Activated CD4-positive, alpha-beta T cell treated with anti-CD3 and anti-CD28 coated beads, Interleukin-2, Interleukin-6, amounts not matched to agents 100 ng/mL and 50 ng/mL, durations not matched to agents 16 hours and 8 hours (primary cell): ENCODE measurements around the gene HDGFL3.
A peak's percentile ranks its signal among the peaks of the same experiment; 100 is the strongest.

Source experiments
- DNase-seq: peaks from one replicate; pipeline ENCODE4 v3.0.0-alpha.2; 2020

HDGFL3 gene

GRCh38 chr15:83123529-83123928 lies 84.1 kb downstream of the HDGFL3 start:
- no peak for DNase-seq

- DNase-seq, result no peak
Measured at GRCh38 chr15:83119968-83120581, 87.5 kb downstream of the HDGFL3 start.

GRCh38 chr15:83118968-83119367 lies 88.7 kb downstream of the HDGFL3 start:
- no peak for DNase-seq

- no peak for DNase-seq
Measured at GRCh38 chr15:83118291-83118827, 89.3 kb downstream of the HDGFL3 start.

- peak; percentile 56 for DNase-seq
Measured at GRCh38 chr15:83115831-83116565, 91.6 kb downstream of the HDGFL3 start.

GRCh38 chr15:83115410-83115809 lies 92.2 kb downstream of the HDGFL3 start:
- DNase-seq, result no peak

DNA sequence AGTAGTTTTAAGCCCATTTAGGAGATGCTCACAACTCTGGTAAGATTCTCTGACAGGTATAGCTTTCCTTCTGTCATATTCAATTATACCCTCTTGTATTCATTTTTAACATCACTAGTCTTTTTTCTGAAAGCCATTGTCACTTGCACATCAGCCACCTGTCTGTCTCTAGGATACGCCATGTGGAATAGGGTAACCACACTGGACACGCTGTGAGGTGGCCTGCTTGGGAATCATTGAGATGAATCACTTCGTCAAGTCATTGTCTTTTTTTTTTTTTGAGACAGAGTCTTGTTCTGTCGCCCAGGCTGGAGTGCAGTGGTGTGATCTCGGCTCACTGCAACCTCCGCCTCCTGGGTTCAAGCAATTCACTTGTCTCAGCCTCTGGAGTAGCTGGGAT lies 92.8 kb downstream of the HDGFL3 start:
- no peak for DNase-seq

- no peak for DNase-seq
Measured at GRCh38 chr15:83113881-83114674, 93.5 kb downstream of the HDGFL3 start.

- no peak for DNase-seq
Measured at GRCh38 chr15:83112956-83113299, 94.7 kb downstream of the HDGFL3 start.

DNA sequence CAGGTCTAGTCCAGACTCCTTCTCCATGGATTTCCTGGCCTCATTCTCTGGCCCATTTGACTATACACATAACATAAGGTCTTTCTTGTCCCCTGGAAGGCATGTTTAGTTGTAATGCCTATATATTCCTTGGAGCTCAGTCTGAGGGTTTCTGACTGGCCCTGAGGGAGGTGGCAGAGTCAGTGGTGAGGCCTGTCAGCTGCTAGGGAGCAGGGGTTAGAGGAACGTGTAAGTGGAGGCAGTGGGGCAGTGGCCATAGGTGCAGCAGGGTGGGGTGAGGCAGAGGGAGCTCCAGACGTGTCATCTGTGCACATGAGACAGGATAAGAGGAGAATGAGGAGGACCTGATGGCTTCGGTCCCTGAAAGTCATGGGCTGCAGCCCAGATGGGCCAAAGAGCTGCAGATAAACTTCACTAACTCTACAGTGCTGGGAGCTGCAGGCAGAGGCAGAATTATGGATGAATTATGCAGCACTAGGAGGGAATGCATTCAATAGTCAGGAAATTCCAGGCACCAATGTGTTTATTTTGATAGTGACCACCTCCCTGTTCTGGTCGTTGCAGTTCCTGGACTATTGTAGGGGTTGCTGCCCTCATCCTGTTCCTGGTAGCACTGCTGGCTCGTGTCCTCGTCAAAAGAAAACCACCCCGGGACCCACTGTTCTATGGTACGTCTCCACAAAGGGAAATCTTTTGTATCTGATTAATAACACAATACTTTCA lies 95.2 kb downstream of the HDGFL3 start:
- DNase-seq, result no peak

GRCh38 chr15:83111149-83111548 lies 96.5 kb downstream of the HDGFL3 start:
- no peak for DNase-seq

- no peak for DNase-seq
Measured at GRCh38 chr15:83110381-83110780, 97.2 kb downstream of the HDGFL3 start.

DNA sequence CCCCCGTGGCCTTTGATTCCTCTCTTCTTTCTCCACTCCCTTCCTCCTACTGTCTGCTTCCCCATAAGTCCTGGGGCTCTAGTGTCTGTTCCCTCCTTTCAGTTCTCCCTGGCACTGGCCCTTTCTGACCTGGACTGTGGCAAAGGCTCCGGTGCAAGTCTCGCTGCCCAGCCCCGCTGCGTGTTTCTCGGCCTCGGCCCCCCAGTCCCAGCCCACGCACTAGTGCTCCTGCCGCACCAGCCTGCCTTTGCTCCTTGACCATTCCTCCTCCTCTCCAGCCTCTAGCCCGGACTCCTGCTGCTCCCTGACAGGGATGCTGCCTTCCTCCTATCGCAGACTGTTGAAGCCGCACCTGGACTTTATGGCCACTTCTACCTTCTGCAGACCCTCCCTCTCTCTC lies 98.1 kb downstream of the HDGFL3 start:
- no peak for DNase-seq

DNA sequence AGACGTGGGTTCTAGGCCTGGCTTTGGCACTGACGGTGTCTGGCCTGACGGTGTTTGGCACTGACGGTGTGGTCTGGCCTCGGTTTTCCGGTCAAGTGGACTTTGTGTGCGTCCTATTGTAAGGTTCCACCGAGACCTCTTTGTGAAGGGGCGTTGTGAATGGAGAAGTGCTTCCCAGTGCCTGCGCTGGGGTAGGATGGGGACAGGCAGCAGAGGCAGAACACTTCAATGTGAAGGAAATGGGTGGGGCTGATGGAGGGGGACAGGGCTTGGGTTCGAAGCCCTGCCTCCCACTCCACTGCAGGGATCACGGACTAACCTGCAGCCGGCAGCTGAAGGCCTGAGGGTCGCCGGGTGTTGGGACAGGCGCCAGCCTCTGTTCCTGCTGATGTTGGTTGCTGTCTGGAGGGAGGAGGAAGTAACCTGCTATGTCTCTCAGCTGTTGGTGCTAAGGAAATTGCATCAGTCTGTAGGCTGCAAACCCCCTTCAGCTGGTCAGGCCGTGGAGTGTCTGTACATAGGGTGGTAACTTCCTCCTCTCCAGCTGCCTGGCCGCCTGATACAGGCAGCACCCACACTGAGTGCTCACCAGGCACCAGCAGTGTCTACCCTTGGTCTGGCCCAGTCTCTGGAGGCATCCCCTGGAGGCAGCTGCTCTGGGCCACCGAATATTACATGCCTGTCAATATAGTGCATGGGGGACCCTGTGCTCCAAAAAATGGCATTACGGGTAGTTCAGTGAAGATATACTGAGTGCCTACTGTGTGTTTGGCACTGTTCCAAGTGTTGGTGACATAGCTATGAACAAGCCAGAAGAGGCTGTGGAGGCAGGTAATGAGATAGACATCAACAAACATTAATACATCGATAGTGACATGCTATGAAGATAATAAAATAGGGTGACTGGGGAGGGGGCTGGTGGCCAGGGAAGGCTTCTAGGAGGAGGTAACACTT lies 99.1 kb downstream of the HDGFL3 start:
- DNase-seq, result peak; percentile 52

- no peak for DNase-seq
Measured at GRCh38 chr15:83107841-83108181, 99.8 kb downstream of the HDGFL3 start.

DNA sequence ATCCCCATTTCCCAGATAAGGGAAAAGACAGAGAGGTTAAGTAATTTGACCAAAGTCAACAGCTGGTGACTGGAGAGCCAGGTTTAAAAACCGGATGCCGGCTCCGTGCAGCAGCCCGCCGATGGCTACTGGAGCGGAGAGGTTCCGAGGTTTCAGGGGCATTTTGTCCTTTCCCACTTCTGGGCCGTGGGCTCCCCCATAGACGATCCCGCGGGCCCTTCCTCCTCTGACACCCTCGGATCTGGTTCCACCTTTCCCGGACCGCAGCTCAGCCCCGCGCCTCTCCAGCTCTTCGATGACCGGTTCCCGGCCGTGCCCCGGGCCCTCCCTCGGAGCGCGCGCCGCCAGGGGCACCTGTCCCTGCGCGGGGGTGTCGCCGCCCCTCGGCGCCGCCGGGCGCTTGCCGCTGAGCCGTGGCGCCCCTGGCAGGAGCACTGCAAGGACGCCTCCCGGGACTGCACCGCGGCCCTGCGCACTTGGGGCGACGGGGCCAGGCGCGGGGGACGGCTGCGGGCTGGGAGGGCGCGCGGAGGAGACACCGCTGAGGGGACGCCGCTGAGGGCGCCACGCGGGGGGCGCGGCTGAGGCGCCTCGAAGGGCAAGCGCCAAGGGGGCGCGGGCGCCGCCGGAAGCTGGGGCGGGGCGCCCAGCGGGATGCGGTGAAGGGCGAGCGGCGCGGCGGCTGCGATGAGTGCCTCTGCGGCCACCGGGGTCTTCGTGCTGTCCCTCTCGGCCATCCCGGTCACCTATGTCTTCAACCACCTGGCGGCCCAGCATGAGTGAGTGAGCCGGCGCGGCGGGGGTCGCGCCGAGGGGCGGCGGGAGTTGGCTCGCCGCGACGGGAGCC lies 100.4 kb downstream of the HDGFL3 start, which contains the start of gene TM6SF1:
Gene TM6SF1 (plus strand): TSS at position 652 of the 847 bp plus-strand sequence. CDS start 36 bp downstream, at position 688.
- DNase-seq, result peak; percentile 20

GRCh38 chr15:83105440-83105839 lies 102.2 kb downstream of the HDGFL3 start:
- no peak for DNase-seq

GRCh38 chr15:83104141-83104540 lies 103.5 kb downstream of the HDGFL3 start:
- no peak for DNase-seq

DNA sequence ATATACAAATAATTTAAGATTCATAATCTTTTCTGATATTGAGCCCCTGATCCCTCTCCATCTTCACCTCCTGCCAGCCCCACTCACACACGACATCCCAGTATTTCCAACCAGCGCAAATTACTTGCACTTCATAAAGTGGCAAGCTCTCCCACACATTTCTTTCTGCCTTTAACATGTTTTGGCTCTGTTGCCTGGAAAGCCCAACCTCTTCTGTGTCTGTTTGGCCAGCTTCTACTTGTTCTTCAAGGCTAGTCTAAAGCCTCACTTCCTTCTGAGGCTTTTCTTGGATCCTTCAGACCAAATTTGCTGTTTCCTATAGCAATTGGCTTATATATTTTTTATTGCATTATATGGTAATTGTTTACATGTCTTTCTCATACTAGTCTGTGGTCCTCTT lies 105.3 kb downstream of the HDGFL3 start:
- no peak for DNase-seq

DNA sequence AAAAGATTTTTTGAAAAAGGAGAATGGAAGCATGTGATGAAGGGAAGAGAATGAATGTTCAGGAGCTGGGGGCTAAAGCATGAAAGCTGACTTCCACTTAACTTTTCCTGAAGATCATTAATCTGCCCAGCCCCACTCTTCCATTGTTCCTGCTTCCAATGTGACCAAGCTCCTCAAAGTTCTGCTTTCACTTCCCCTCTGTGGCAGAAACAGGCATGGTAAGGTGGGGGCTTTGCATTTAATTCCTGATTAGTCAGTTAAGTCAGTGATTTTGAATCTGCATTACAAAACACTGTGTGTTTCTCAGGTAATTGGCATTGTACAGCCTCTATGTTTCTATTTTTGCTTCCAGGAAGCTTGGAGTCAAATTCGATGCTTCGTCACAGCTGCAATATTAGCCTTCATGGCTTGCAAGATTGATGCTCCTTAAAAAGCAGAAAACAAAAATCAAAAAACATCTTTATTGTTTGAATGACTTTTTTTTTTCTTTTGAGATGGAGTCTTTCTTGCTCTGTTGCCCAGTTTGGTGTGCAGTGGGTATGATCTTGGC lies 107.5 kb downstream of the HDGFL3 start:
- DNase-seq, result no peak

- DNase-seq, result no peak
Measured at GRCh38 chr15:83099290-83099689, 108.3 kb downstream of the HDGFL3 start.
